Stimulated activated CD8-positive, alpha-beta memory T cell treated with anti-CD3 and anti-CD28 coated beads, Interleukin-7, amount 100 ng/mL, for 48 hours (primary cell): Measurements from ENCODE around the gene CHTF8.
"Not testable (repeated sequence)": the region's sequence is repeated elsewhere in the genome, so short reads cannot be mapped to it uniquely, and the experiment has no call there.

Experiments used
- DNase-seq, 2 donors: peaks; one replicate each; pipeline ENCODE4 v3.0.0-alpha.2; 2020; ENCODE audit warnings: low read depth in 1 of 2; ENCODE audit errors: extremely low read depth in 1 of 2

Gene CHTF8

DNA sequence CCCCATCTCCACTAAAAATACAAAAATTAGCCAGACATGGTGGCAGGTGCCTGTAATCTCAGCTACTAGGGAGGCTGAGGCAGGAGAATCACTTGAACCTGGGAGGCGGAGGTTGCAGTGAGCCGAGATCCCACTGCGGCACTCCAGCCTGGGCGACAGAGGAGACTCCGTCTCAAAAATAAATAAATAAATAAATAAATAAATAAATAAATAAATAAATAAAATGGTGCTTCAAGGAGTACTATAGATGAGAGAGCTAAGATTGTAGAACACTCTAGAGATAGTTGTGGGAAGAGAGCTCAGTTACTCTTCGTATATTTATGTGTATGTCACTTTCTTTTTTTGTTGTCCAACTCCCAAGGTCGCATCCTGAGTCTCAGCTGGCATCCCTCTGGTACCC, 7.1 kb upstream of the CHTF8 start:
- DNase-seq: not testable (repeated sequence)

GRCh38 chr16:69138608-69139007, 6.2 kb upstream of the CHTF8 start:
- no peak for DNase-seq

DNA sequence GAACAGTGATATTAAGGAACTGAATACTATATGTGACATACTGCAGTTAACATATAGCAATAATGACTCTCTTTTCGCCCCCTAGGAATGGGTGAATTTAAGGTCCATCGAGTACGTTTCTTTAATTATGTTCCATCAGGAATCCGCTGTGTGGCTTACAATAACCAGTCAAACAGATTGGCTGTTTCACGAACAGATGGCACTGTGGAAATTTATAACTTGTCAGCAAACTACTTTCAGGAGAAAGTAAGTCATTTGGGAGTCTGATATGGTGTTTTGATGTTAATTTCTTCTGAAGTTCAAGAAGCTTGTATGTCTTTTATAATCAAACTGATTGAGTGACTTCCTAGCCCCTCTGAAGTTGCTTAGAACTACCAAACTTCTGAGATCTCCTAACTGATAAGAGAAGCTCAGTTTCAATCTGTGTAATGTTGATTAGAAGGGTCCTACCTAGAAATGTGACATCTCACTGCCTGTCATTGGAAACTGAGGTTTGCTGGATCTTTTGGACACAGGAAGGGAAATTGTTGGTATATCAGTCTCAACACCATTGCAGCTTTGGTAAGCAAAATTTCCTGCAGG, 1.1 kb upstream of the CHTF8 start:
- no peak for DNase-seq

DNA sequence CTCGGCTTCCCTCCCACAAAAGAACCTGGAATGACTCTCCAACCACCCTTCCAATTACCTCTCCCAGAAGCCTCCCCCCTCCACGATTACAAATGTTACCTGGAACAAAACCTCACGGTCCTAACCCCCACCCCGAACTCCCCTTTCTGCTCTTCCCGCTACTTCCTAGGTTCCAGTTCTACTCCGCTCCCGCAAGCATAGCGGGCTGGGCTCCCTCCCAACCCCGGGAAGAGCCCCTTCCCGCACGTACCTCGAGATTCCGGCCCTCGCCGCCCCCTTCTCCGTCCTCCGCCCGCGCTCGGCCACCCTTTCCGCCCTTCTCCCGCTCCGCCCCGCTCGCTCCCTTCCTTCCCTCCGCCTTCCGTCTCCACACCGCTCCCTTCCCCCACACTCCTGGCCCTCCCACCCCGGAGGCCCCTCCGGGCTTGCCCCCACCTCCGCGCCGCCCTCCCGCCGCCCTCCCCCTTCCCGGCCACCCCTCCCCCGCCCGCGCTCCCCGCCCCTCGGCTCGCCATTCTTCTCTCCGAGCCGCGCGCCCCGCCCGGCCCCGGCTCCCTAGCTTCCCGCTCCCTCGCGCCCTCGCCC, 457 bp downstream of the CHTF8 start:
- peak; percentile 59 to 83 for DNase-seq

DNA sequence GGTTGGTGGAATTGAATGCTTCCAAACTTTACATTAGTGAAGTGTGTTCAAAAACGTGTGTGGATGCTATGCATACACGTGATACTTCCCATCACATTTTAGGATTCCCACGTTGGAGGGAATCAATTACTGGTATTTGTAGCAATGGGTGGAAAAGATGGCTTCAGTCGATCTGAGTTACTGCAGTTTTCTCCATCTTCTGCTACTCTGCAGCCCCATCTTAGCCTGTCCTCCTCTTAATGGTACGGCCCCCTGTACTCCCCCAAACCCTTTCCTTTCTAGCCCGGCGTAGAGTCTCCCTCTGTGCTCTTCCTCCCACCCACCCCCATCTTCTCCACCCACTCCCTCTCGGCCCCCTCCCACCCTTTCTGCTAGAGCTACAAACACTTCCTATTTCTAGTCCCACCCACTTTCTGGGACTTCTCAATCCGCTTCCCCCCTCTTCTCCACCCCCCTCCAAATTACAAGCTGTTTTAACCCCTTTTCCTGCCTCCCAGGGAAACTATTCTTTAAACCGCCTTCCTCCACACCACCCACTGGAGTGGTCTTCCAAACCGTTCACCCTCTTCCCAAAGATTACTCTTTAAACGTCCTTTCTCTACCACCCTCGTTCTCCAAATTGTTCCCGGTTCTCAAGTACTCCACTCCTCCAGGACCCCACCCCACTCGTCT, 1.1 kb downstream of the CHTF8 start:
- DNase-seq: no peak

GRCh38 chr16:69130461-69130860, 1.9 kb downstream of the CHTF8 start:
- DNase-seq: no peak

DNA sequence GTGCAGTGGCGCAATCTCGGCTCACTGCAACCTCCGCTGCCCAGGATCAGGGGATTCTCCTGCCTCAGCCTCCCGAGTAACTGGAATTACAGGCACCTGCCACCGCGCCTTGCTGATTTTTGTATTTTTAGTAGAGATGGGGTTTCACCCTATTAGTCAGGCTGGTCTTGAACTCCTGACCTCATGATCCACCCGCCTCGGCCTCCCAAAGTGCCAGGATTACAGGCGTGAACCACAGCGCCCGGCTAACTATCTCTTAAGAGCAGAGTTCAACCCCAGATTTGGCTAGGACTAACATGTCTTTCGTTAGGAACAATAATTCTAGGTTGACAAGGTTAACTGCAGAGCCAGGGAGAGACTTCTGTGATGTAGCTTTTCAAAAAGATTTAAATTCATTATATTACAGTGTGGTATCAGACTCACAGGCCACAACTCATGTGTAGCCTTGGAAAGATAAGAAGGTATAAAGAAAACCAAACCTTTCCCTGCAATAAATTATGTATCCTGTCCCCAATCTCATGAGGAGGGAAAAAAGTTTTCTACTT, 4.3 kb downstream of the CHTF8 start:
- no peak for DNase-seq

DNA sequence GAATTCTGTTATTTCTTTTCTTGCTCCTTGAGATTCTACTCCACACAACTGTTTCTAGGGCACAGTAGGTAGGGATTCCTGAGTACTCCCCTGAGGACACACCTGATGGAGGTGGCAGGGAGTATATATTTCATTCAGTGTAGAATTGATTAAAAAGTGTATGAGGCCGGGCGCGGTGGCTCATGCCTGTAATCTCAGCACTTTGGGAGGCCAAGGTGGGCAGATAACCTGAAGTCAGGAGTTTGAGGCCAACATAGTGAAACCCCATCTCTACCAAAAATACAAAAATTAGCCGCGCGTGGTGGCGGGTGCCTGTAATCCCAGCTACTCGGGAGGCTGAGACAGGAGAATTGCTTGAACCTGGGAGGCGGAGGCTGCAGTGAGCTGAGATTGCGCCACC, 5.6 kb downstream of the CHTF8 start:
- DNase-seq: not testable (repeated sequence)

DNA sequence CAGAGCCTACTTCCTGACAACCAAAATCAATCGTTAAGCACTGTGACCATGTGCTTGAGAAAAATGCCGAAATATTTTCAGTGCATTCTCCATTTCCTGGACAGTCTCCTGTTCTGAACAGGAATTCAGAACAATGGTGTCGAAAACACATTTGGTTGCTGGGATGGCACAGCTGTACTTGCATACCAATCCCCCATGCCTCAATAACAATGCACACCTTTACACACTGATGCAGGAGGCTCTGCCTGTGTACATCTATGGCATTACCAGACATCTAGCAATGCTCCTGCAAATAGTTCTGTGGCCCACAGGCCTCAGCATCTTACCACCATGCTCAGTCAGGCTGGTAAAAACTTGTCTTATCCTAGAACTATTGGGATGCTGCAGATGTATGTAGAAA, 6.2 kb downstream of the CHTF8 start:
- no peak for DNase-seq

GRCh38 chr16:69124961-69125360, 7.4 kb downstream of the CHTF8 start:
- DNase-seq: not testable (repeated sequence)

DNA sequence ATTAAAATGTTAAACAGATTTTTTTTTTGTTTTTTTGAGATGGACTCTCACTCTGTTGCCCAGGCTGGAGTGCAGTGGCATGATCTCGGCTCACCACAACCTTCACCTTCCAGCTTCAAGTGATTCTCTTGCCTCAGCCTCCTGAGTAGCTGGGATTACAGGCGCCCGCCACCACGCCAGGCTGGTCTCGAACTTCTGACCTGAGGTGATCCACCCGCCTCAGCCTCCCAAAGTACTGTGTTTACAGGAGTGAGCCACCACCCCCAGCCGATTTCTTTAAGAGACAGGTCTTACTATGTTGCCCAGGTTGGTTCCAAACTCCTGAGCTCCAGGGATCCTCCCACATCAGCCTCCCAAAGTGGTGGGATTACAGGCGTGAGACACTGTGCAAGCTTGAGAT, 8.0 kb downstream of the CHTF8 start:
- not testable (repeated sequence) for DNase-seq

GRCh38 chr16:69123910-69124309, 8.5 kb downstream of the CHTF8 start:
- DNase-seq: no peak

DNA sequence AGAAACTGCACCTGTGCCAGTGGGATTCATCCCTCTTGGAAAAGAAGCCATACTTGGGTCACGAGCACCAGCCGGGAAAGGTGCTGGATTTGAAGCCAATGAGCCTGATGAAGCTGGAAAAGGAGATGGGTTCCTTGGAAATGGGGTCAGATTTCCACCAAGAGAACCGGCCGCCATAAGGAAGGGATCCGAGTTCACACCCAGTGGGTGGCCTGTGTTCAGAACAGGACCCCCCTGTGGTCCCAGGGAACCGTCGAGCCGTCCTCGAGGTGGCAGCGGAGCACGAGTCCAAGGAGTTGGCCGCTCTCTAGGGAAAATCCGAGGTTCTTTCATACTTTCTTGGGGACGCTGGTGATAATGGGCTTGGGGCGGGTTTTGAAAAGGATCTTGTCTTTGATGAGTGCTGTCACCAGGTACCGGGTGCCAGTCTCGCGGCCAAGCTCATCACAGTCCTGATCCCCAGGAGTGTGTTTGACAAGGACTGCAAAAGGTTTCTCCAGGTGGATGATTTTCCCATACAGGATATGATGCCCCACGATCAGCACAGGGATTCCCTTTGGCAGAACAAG, 12.2 kb downstream of the CHTF8 start:
- DNase-seq: no peak

GRCh38 chr16:69119536-69119935, 12.9 kb downstream of the CHTF8 start:
- DNase-seq: no peak

DNA sequence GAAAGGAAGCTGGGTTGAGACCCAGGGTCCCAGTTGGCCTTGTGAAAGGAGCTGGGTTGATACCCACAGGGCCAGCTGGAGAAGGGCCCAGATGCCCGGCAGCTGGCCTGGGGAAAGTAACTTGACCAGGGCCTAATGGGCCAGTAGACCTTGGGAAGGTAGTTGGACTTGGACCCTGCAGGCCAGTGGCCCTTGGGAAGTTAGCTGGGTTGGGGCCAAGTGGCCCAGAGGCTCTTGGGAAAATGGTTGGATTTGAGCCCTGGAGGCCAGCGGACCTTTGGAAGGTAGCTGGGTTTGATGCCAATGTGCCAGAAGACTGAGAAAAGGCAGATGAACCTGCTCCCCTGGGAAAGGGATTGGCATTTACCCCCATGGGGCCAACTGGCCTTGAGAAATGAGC, 13.4 kb downstream of the CHTF8 start:
- DNase-seq: no peak

GRCh38 chr16:69118468-69118867, 13.9 kb downstream of the CHTF8 start:
- no peak for DNase-seq

- no peak for DNase-seq
These were observed 15.5 kb downstream of the CHTF8 start for GRCh38 chr16:69116906-69117305.

GRCh38 chr16:69116256-69116875, 16.0 kb downstream of the CHTF8 start:
- DNase-seq: no peak

DNA sequence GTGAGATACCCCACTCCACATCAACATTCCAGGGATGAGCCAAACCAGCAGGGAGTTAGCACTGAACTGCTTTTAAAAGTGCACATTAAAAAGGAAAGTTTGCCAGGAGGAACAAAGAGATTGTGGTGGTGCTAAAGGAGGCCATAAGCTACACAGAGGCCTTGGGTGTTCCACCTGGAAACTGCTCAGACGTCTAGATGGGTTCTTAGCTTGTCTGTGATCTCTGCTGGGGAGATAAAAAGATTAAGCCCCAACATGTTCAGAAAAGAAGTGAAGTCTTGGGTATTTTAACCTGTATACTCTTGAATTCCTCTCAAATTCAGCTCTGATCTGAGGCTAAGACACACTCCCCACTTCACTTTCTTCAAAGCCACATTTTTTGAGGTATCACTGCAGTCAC, 16.6 kb downstream of the CHTF8 start:
- DNase-seq: no peak

GRCh38 chr16:69115361-69115760, 17.0 kb downstream of the CHTF8 start:
- no peak for DNase-seq

DNA sequence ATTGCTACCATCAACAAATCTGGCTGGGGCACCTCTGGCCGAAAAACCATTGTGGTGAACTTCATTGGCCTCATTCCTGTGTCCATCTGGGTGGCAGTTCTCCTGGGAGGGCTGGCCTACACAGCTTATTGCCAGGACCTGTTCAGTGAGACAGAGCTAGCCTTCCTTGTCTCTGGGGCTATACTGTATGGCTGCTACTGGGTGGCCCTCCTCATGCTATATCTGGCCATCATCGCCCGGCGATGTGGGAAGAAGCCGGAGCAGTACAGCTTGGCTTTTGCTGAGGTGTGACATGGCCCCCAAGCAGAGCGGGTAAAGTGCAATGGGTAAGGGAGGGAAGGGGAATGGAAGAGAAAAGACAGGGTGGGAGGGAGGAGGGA, 17.4 kb downstream of the CHTF8 start:
- no peak for DNase-seq
